ENCODE data around the gene CLTA. TPM values are rescaled to one million over a fixed set of nuclear protein-coding genes. Genes with fewer than 3 reads are reported as not detected.

The CLTA gene
- total and polyA plus RNA-seq, 12 donors, result 95.6 to 301 (median 208) TPM

DNA sequence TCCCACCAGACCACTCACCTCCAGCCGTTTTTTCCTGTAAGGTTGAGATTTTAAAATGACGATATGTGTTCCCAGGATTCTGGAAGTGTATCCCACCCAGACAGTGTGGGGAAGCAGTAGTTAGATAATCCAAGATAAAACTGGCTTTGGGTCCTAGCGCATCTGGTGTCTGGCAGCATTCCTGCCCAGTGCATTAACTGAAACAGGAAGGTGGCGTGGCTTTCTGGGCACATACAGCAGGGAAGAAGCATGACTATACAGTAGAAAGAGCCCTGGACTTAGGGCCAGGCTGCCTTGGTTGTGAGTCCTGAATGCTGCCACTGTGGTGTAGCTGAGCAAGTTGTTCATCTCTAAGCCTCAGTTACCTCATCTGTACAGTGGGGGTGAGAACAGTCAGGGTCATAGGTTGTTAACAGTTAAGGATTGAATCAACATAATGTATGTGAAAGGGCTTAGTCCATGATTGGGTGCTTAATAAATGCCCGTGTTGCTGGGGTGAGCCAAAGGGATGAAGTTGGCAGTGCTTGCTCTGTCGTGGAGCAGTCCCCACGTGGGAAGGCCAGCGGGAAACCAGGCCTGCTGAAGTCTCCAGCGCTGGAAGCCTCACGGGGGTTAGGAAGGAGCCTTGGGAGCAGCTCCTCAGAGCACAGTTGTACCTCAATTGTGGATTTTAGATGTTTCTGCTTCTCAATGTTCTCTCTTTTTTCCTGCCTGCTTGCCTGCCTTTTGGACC lies 18.0 kb downstream of the CLTA start:
- TF ChIP-seq POLR2A (IDR thresholded peaks at IDR 0.05), result no peak
- TF ChIP-seq, protein P1, sequence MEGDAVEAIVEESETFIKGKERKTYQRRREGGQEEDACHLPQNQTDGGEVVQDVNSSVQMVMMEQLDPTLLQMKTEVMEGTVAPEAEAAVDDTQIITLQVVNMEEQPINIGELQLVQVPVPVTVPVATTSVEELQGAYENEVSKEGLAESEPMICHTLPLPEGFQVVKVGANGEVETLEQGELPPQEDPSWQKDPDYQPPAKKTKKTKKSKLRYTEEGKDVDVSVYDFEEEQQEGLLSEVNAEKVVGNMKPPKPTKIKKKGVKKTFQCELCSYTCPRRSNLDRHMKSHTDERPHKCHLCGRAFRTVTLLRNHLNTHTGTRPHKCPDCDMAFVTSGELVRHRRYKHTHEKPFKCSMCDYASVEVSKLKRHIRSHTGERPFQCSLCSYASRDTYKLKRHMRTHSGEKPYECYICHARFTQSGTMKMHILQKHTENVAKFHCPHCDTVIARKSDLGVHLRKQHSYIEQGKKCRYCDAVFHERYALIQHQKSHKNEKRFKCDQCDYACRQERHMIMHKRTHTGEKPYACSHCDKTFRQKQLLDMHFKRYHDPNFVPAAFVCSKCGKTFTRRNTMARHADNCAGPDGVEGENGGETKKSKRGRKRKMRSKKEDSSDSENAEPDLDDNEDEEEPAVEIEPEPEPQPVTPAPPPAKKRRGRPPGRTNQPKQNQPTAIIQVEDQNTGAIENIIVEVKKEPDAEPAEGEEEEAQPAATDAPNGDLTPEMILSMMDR (IDR thresholded peaks at IDR 0.05), result no peak
- no peaks in the 10 kb centered on the region for H3K27me3 ChIP-seq
- peak in 1 of 7 donors; percentile 44 for DNase-seq
- no peak overlapping the region for H3K4me3 ChIP-seq
- 73 to 84% (median 79%) methylated on average over 10 of the region's 10 CpGs for WGBS, 4 donors
- intact Hi-C loops (cut with DNase I), result no loop called here
- H3K27ac ChIP-seq, result peak overlapping the region in 2 of 5 donors; percentile 63 to 79
- peaks cover 32 to 42% of the 10 kb centered on the region in 2 donors for H3K4me1 ChIP-seq (replicated peaks in 1 of 2)
- peaks cover 0 to 92% of the 10 kb centered on the region in 2 donors for H3K36me3 ChIP-seq (replicated peaks in 1 of 2)
- H3K9me3 ChIP-seq (replicated peaks in 1 of 3), result no peaks in the 10 kb centered on the region

DNA sequence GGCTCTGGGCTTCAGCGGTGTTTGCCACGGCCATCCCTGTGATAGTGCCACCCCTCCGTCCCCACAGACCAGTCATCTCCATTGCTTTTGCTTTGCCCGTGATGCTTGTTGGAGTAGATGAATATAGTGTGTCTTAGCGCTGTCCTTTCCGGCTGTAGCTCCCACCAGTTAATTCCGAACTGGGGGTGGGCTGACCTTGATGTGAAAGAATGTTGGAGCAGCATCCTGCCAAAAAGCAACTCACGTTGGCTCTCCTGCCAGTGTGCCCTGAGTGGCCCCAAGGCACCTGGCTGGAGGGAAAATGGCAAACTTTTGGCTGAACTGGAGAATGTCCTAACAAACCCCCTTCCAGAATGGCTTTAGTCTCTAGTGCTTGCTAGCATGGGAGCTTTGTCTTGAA lies 20.0 kb downstream of the CLTA start:
- H3K9me3 ChIP-seq (replicated peaks in 1 of 3), result no peaks in the 10 kb centered on the region
- H3K27ac ChIP-seq, result peak overlapping the region in 3 of 5 donors; percentile 11 to 71 (median 28)
- H3K36me3 ChIP-seq (replicated peaks in 1 of 2), result peaks cover 0 to 73% of the 10 kb centered on the region in 2 donors
- H3K27me3 ChIP-seq, result no peaks in the 10 kb centered on the region
- peak in 6 of 7 donors; percentile 22 to 63 (median 57) for DNase-seq
- 50 to 71% (median 57%) methylated on average over 8 of the region's 8 CpGs for WGBS, 4 donors
- peak overlapping the region in 1 of 4 donors; percentile 3 for H3K4me3 ChIP-seq
- peaks cover 39 to 60% of the 10 kb centered on the region in 2 donors for H3K4me1 ChIP-seq (replicated peaks in 1 of 2)
- TF ChIP-seq, protein P1 (IDR thresholded peaks at IDR 0.05), result no peak
- TF ChIP-seq POLR2A (IDR thresholded peaks at IDR 0.05), result peak in 1 of 2 donors; percentile 2
- intact Hi-C loops (cut with DNase I), result no loop called here

DNA sequence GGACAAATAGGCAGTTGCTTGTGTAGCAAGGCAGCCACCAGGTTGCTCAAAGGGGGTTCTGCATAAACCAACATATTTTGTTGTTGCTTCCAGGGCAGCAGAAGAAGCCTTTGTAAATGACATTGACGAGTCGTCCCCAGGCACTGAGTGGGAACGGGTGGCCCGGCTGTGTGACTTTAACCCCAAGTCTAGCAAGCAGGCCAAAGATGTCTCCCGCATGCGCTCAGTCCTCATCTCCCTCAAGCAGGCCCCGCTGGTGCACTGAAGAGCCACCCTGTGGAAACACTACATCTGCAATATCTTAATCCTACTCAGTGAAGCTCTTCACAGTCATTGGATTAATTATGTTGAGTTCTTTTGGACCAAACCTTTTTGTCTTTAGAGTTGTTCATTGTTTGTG lies 20.8 kb downstream of the CLTA start:
- WGBS, 4 donors, result 76 to 93% (median 78%) methylated on average over 6 to 7 of the region's 7 CpGs
- peaks cover 0 to 65% of the 10 kb centered on the region in 2 donors for H3K36me3 ChIP-seq (replicated peaks in 1 of 2)
- no peaks in the 10 kb centered on the region for H3K9me3 ChIP-seq (replicated peaks in 1 of 3)
- peak overlapping the region in 2 of 5 donors; percentile 13 to 71 for H3K27ac ChIP-seq
- no peaks in the 10 kb centered on the region for H3K27me3 ChIP-seq
- TF ChIP-seq, protein P1 (IDR thresholded peaks at IDR 0.05), result no peak
- no peak for TF ChIP-seq POLR2A (IDR thresholded peaks at IDR 0.05)
- H3K4me1 ChIP-seq (replicated peaks in 1 of 2), result peaks cover 42 to 63% of the 10 kb centered on the region in 2 donors
- H3K4me3 ChIP-seq, result no peak overlapping the region
- intact Hi-C loops (cut with DNase I), result no loop called here
- DNase-seq, result peak in 1 of 7 donors; percentile 44

DNA sequence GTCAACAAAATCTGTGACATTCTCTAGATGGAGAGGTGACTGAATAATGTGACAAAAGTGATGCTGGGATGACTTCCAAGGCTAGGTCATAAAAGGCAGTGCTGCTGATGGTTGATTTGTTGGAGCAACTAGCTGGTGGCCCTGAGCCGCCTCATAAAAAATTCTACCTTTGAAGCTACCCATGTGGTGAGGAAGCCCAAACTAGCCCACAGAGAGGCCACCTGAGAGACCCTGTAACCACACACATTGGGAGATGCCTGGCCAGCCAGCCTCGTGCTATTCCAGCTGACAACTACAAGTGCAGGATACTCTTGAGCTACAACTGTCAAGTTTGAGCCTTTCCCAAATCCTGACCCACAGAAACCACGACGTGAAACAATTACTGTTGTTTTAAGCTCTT lies 22.7 kb downstream of the CLTA start:
- intact Hi-C loops (cut with DNase I), result no loop called here
- TF ChIP-seq, protein P1 (IDR thresholded peaks at IDR 0.05), result no peak
- no peak for TF ChIP-seq POLR2A (IDR thresholded peaks at IDR 0.05)
- DNase-seq, result no peak
- WGBS, 4 donors, result 88 to 100% (median 94%) methylated on average over 3 to 4 of the region's 4 CpGs
- Histone ChIP-seq H3K27me3 (no peaks in the 10 kb centered on the region), H3K4me1 (replicated peaks in 1 of 2) (peaks cover 28 to 47% of the 10 kb centered on the region in 2 donors), H3K9me3 (replicated peaks in 1 of 3) (no peaks in the 10 kb centered on the region), H3K36me3 (replicated peaks in 1 of 2) (peaks cover 0 to 67% of the 10 kb centered on the region in 2 donors), H3K27ac (no peak overlapping the region), H3K4me3 (no peak overlapping the region)
